WTC11 (cell line): ENCODE measurements around the gene MRPL51. TPM values are rescaled to one million over a fixed set of nuclear protein-coding genes. Genes with fewer than 3 reads are reported as not detected.

Source experiments
- ATAC-seq: fragments of 200-7000 bp; cut with Tn5 transposase; 2 replicates; pipeline ENCODE4 v1.10.0; 2021; ENCODE audit warnings: mild to moderate bottlenecking, moderate library complexity
- CTCF ChIA-PET: fragments of 300-600 bp; sonication (Branson Sonifier 250); formaldehyde crosslinking; loops from one replicate; lab custom pipeline; 2021; ENCODE audit warnings: antibody characterized with exemption; lab: Charles Lee
- POLR2A ChIA-PET: fragments of 350-600 bp; sonication (Branson Sonifier 250); formaldehyde crosslinking; loops from one replicate; lab custom pipeline; 2021; ENCODE audit warnings: antibody characterized with exemption; lab: Charles Lee
- DNase-seq: peaks from one replicate; pipeline ENCODE4 v3.0.0; 2021; ENCODE audit warnings: low spot score
- H3K27ac Mint-ChIP-seq: 2 replicates; pipeline ENCODE4 v1.8.0; 2021; ENCODE audit warnings: mixed read lengths
- H3K27me3 Mint-ChIP-seq: 2 replicates; pipeline ENCODE4 v1.8.0; 2021; ENCODE audit warnings: low read depth, mild to moderate bottlenecking, moderate library complexity, mixed read lengths
- H3K36me3 Mint-ChIP-seq: 2 replicates; pipeline ENCODE4 v1.8.0; 2021; ENCODE audit warnings: mixed read lengths
- H3K4me1 Mint-ChIP-seq: 2 replicates; pipeline ENCODE4 v1.8.0; 2022; ENCODE audit warnings: mixed read lengths
- H3K4me3 Mint-ChIP-seq: 2 replicates; pipeline ENCODE4 v1.8.0; 2021; ENCODE audit warnings: mild to moderate bottlenecking, moderate library complexity, mixed read lengths
- H3K9me3 Mint-ChIP-seq: 2 replicates; pipeline ENCODE4 v1.8.0; 2021; ENCODE audit warnings: mixed read lengths
- E2F1 ChIP-seq: sonication (generic); formaldehyde crosslinking; IDR thresholded peaks from 2 replicates; pipeline ENCODE4 v1.8.0; 2022; ENCODE audit warnings: mild to moderate bottlenecking, missing genetic modification reagents
- GTF2I ChIP-seq: fragments of 250-450 bp; sonication (Bioruptor Pico); conservative IDR thresholded peaks from 2 replicates; pipeline ENCODE4 v1.4.0; 2021; ENCODE audit warnings: mild to moderate bottlenecking
- MXD4 ChIP-seq: fragments of 250-450 bp; sonication (Bioruptor Pico); IDR thresholded peaks from 2 replicates; pipeline ENCODE4 v1.8.0; 2021; ENCODE audit warnings: mild to moderate bottlenecking, moderate library complexity, borderline replicate concordance
- RELA ChIP-seq: sonication (generic); formaldehyde crosslinking; IDR thresholded peaks from 2 replicates; pipeline ENCODE4 v1.8.1; 2022; ENCODE audit warnings: missing genetic modification reagents, mild to moderate bottlenecking, borderline replicate concordance
- USF2 ChIP-seq: sonication (generic); formaldehyde crosslinking; IDR thresholded peaks from 2 replicates; pipeline ENCODE4 v1.8.1; 2023; ENCODE audit warnings: mild to moderate bottlenecking, missing genetic modification reagents, moderate library complexity
- ZNF219 ChIP-seq: sonication (generic); formaldehyde crosslinking; IDR thresholded peaks from 2 replicates; pipeline ENCODE4 v1.8.0; 2023; ENCODE audit warnings: missing genetic modification reagents, mild to moderate bottlenecking, borderline replicate concordance
- total RNA-seq: library from RNA; stranded (reverse); gene quantifications from 3 replicates; pipeline ENCODE4 v1.2.3, GENCODE V29; 2021

Gene MRPL51
- total RNA-seq, 1 experiment from 2014 or later = 290 TPM

- no peak for TF ChIP-seq E2F1 (CRISPR knock-in tag)
- no peak for TF ChIP-seq USF2 (CRISPR knock-in tag)
- TF ChIP-seq, all 79 proteins: peak for 0
Measured at GRCh38 chr12:6443361-6443983, 49.6 kb downstream of the MRPL51 start (continued).

GRCh38 chr12:6442836-6443235 is 50.2 kb downstream of the MRPL51 start:
- TF ChIP-seq MXD4 (CRISPR knock-in tag) = no peak
- TF ChIP-seq USF2 (CRISPR knock-in tag) = no peak
- TF ChIP-seq GTF2I (CRISPR knock-in tag) = no peak
- no peak for TF ChIP-seq RELA (CRISPR knock-in tag)
- TF ChIP-seq ZNF219 (CRISPR knock-in tag) = no peak

More at GRCh38 chr12:6442836-6443235, 50.2 kb downstream of the MRPL51 start:
- Mint-ChIP-seq H3K4me3 (no peak overlapping the region), H3K36me3 (no peaks in the 10 kb centered on the region), H3K27me3 (no peaks in the 10 kb centered on the region), H3K4me1 (peaks cover 8% of the 10 kb centered on the region), H3K9me3 (no peaks in the 10 kb centered on the region), H3K27ac (no peak overlapping the region)
- CTCF ChIA-PET = interaction anchor here (0.7 to 5.5 kb wide), 6 partner anchors 9 to 117 kb away, joined by 3 to 25 read pairs (median 4); partner anchors contain the start of gene MRPL51
- POLR2A ChIA-PET = no interaction called here
- DNase-seq (no peak), ATAC-seq (no peak)

Other genes with a start within 250 kb of the MRPL51 start
- 36.8 to 46.4 TPM (median 38.4 TPM) in 3 replicates for gene PLEKHG6, start 182.6 kb downstream of the MRPL51 start, total RNA-seq
- gene TNFRSF1A, start 151.2 kb downstream of the MRPL51 start, total RNA-seq = 32.3 to 44.1 TPM (median 32.4 TPM) in 3 replicates
- gene SCNN1A, start 117.7 kb downstream of the MRPL51 start, total RNA-seq = 97.6 to 108 TPM (median 100 TPM) in 3 replicates
- 4.0 to 6.1 TPM (median 4.5 TPM) in 3 replicates for gene LTBR, start 109.1 kb downstream of the MRPL51 start, total RNA-seq
- gene CD27, start 48.3 kb downstream of the MRPL51 start, total RNA-seq = 0.23 to 0.34 TPM (median 0.28 TPM) in 3 replicates
- gene TAPBPL, start 41.2 kb downstream of the MRPL51 start, total RNA-seq = 0.98 to 1.3 TPM (median 1.1 TPM) in 3 replicates
- gene VAMP1, start 22.6 kb downstream of the MRPL51 start, total RNA-seq = 12.8 to 14.3 TPM (median 13.8 TPM) in 3 replicates
- 131 to 141 TPM (median 133 TPM) in 3 replicates for gene NCAPD2, start 840 bp upstream of the MRPL51 start, total RNA-seq
- 4,276 to 4,694 TPM (median 4,682 TPM) in 3 replicates for gene GAPDH, start 41.3 kb upstream of the MRPL51 start, total RNA-seq
- gene IFFO1, start 62.8 kb upstream of the MRPL51 start, total RNA-seq = 14.1 to 15.4 TPM (median 14.5 TPM) in 3 replicates
- gene NOP2, start 75.0 kb upstream of the MRPL51 start, total RNA-seq = 68.4 to 79.4 TPM (median 72.4 TPM) in 3 replicates
- 333 to 354 TPM (median 334 TPM) in 3 replicates for gene CHD4, start 114.1 kb upstream of the MRPL51 start, total RNA-seq
- gene LPAR5, start 142.7 kb upstream of the MRPL51 start, total RNA-seq = 0.20 to 0.57 TPM (median 0.48 TPM) in 3 replicates
- gene ACRBP, start 154.2 kb upstream of the MRPL51 start, total RNA-seq = 2.1 to 4.2 TPM (median 3.2 TPM) in 3 replicates
- gene ING4, start 169.9 kb upstream of the MRPL51 start, total RNA-seq = 23.0 to 27.4 TPM (median 26.7 TPM) in 3 replicates
- 63.8 to 64.7 TPM (median 64.4 TPM) in 3 replicates for gene ZNF384, start 196.1 kb upstream of the MRPL51 start, total RNA-seq
- gene PIANP, start 207.6 kb upstream of the MRPL51 start, total RNA-seq = 7.7 to 9.9 TPM (median 8.2 TPM) in 3 replicates
- gene COPS7A, start 230.8 kb upstream of the MRPL51 start, total RNA-seq = 41.2 to 43.8 TPM (median 41.4 TPM) in 3 replicates